DOHH2 (cell line): ENCODE measurements around the gene CASP9.

ENCODE experiments used
- H3F3A ChIP-seq: fragments of 200-600 bp; sonication (generic), shearing (Covaris generic); 2 replicates; pipeline ENCODE4 v1.6.0; 2016; ENCODE audit warnings: antibody characterized with exemption, mild to moderate bottlenecking; ENCODE audit not compliant: control insufficient read depth, insufficient read depth
- H3K27ac ChIP-seq: fragments of 200-600 bp; sonication (generic); 2 replicates; pipeline ENCODE4 v1.5.1; 2014; ENCODE audit warnings: low read depth, mild to moderate bottlenecking, low read length, moderate library complexity
- H3K27me3 ChIP-seq: fragments of 200-600 bp; sonication (generic); 2 replicates; pipeline ENCODE4 v1.6.1; 2014; ENCODE audit warnings: mild to moderate bottlenecking, low read length, mixed read lengths; ENCODE audit not compliant: control insufficient read depth
- H3K36me3 ChIP-seq: fragments of 200-600 bp; sonication (generic); 2 replicates; pipeline ENCODE4 v1.6.1; 2014; ENCODE audit warnings: mild to moderate bottlenecking, low read length, moderate library complexity, mixed read lengths; ENCODE audit not compliant: control insufficient read depth
- H3K4me1 ChIP-seq: fragments of 200-600 bp; sonication (generic); 2 replicates; pipeline ENCODE4 v1.6.1; 2014; ENCODE audit warnings: mild to moderate bottlenecking, low read length, mixed read lengths; ENCODE audit not compliant: control insufficient read depth
- H3K4me2 ChIP-seq: fragments of 200-600 bp; sonication (generic); 2 replicates; pipeline ENCODE4 v1.6.0; 2014; ENCODE audit warnings: mild to moderate bottlenecking, low read length, moderate library complexity
- H3K4me3 ChIP-seq: fragments of 200-600 bp; sonication (generic); 2 replicates; pipeline ENCODE4 v1.5.1; 2014; ENCODE audit warnings: mild to moderate bottlenecking, low read length, mixed read lengths
- H3K79me2 ChIP-seq: fragments of 200-600 bp; sonication (generic); 2 replicates; pipeline ENCODE4 v1.6.1; 2014; ENCODE audit warnings: mild to moderate bottlenecking, low read length, mixed read lengths; ENCODE audit not compliant: control insufficient read depth
- H3K9me2 ChIP-seq: fragments of 200-600 bp; sonication (generic); replicated peaks from 2 replicates; pipeline ENCODE4 v1.6.1; 2014; ENCODE audit warnings: mild to moderate bottlenecking, low read length, mixed read lengths; ENCODE audit not compliant: control insufficient read depth
- H3K9me3 ChIP-seq: fragments of 200-600 bp; sonication (generic); 2 replicates; pipeline ENCODE4 v1.6.1; 2014; ENCODE audit warnings: antibody characterized with exemption, low read length, mixed read lengths; ENCODE audit not compliant: control insufficient read depth, insufficient read depth
- H4K20me1 ChIP-seq: fragments of 200-600 bp; sonication (generic); 2 replicates; pipeline ENCODE4 v1.6.0; 2014; ENCODE audit warnings: low read depth, mild to moderate bottlenecking, antibody characterized with exemption, low read length, moderate library complexity; ENCODE audit not compliant: control insufficient read depth, insufficient read depth
- CTCF ChIP-seq: fragments of 200-600 bp; sonication (generic); IDR thresholded peaks from one replicate; pipeline ENCODE4 v1.5.1; 2014; ENCODE audit warnings: antibody characterized with exemption, mild to moderate bottlenecking, low read depth, low read length; ENCODE audit not compliant: poor library complexity, severe bottlenecking
- EZH2phosphoT487 ChIP-seq: fragments of 200-600 bp; sonication (generic); IDR thresholded peaks from 2 replicates; pipeline ENCODE4 v1.6.1; 2017; ENCODE audit warnings: borderline replicate concordance, mild to moderate bottlenecking, antibody characterized with exemption, low read length, moderate library complexity, mixed read lengths

Gene CASP9

GRCh38 chr1:15456313-15456954 is 67.6 kb downstream of the CASP9 start, which contains the start of gene CELA2A:
Gene CELA2A, plus strand, starts transcription at chr1:15456732. Its CDS starts 22 bp downstream, at chr1:15456754.
- Histone ChIP-seq H3K4me1 (no peaks in the 10 kb centered on the region), H3K27me3 (peaks cover 3% of the 10 kb centered on the region; the same call in 1 of the 2 replicates), H4K20me1 (no peaks in the 10 kb centered on the region), H3K9me3 (no peaks in the 10 kb centered on the region), H3K4me2 (no peak within 1 kb of the TSS), H3F3A (no peaks in the 10 kb centered on the region), H3K4me3 (no peak within 1 kb of the TSS), H3K9me2 (no peaks in the 10 kb centered on the region), H3K36me3 (no peaks in the 10 kb centered on the region), H3K79me2 (no peaks in the 10 kb centered on the region), H3K27ac (no peak within 1 kb of the TSS)
- TF ChIP-seq EZH2phosphoT487 (no peak), CTCF (no peak)

- no peaks in the 10 kb centered on the region for H3F3A ChIP-seq
- H3K9me3 ChIP-seq = no peaks in the 10 kb centered on the region
- no peak overlapping the region for H3K27ac ChIP-seq
- H3K36me3 ChIP-seq = no peaks in the 10 kb centered on the region
- H3K79me2 ChIP-seq = no peaks in the 10 kb centered on the region
- TF ChIP-seq CTCF (no peak), EZH2phosphoT487 (no peak)
- H3K27me3 ChIP-seq = peaks cover 3% of the 10 kb centered on the region; the same call in 1 of the 2 replicates
- H3K4me3 ChIP-seq = no peak overlapping the region
- H3K4me1 ChIP-seq = no peaks in the 10 kb centered on the region
- H4K20me1 ChIP-seq = no peaks in the 10 kb centered on the region
- H3K9me2 ChIP-seq = no peaks in the 10 kb centered on the region
- H3K4me2 ChIP-seq = no peak overlapping the region
Observed at GRCh38 chr1:15455522-15455921, 68.5 kb downstream of the CASP9 start.

GRCh38 chr1:15454256-15454655 is 69.8 kb downstream of the CASP9 start:
- H3K4me3 ChIP-seq = no peak overlapping the region
- TF ChIP-seq CTCF (no peak), EZH2phosphoT487 (no peak)
- no peak overlapping the region for H3K4me2 ChIP-seq
- H3K4me1 ChIP-seq = no peaks in the 10 kb centered on the region
- H4K20me1 ChIP-seq = no peaks in the 10 kb centered on the region
- no peaks in the 10 kb centered on the region for H3F3A ChIP-seq
- no peaks in the 10 kb centered on the region for H3K9me2 ChIP-seq
- H3K9me3 ChIP-seq = no peaks in the 10 kb centered on the region
- H3K79me2 ChIP-seq = no peaks in the 10 kb centered on the region
- no peak overlapping the region for H3K27ac ChIP-seq
- H3K36me3 ChIP-seq = no peaks in the 10 kb centered on the region
- peaks cover 3% of the 10 kb centered on the region; the same call in 1 of the 2 replicates for H3K27me3 ChIP-seq
